ENCODE data around the gene TMEM200A.

The TMEM200A gene

GRCh38 chr6:130434174-130434873 lies 68.5 kb downstream of the TMEM200A start:
- Histone ChIP-seq H3K36me3 (ENCODE audit: low read depth) (no peaks in the 10 kb centered on the region), H3K9me3 (ENCODE audit: severe bottlenecking) (no peaks in the 10 kb centered on the region), H3K4me3 (ENCODE audit: severe bottlenecking) (no peak overlapping the region), H3K27ac (ENCODE audit: poor library complexity, severe bottlenecking) (peak overlapping the region; percentile 20), H3K4me1 (ENCODE audit: insufficient read depth, poor library complexity, severe bottlenecking) (peaks cover 9% of the 10 kb centered on the region), H3K27me3 (ENCODE audit: insufficient read depth, poor library complexity, severe bottlenecking) (no peaks in the 10 kb centered on the region)
- ATAC-seq (ENCODE audit: low read depth) = peak; percentile 92
- TF ChIP-seq, protein P1, sequence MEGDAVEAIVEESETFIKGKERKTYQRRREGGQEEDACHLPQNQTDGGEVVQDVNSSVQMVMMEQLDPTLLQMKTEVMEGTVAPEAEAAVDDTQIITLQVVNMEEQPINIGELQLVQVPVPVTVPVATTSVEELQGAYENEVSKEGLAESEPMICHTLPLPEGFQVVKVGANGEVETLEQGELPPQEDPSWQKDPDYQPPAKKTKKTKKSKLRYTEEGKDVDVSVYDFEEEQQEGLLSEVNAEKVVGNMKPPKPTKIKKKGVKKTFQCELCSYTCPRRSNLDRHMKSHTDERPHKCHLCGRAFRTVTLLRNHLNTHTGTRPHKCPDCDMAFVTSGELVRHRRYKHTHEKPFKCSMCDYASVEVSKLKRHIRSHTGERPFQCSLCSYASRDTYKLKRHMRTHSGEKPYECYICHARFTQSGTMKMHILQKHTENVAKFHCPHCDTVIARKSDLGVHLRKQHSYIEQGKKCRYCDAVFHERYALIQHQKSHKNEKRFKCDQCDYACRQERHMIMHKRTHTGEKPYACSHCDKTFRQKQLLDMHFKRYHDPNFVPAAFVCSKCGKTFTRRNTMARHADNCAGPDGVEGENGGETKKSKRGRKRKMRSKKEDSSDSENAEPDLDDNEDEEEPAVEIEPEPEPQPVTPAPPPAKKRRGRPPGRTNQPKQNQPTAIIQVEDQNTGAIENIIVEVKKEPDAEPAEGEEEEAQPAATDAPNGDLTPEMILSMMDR (IDR thresholded peaks at IDR 0.05; ENCODE audit: poor library complexity, severe bottlenecking) = no peak
- DNase-seq (ENCODE audit: low spot score) = no peak

GRCh38 chr6:130435181-130435580 lies 69.4 kb downstream of the TMEM200A start:
- Histone ChIP-seq H3K4me3 (ENCODE audit: severe bottlenecking) (no peak overlapping the region), H3K4me1 (ENCODE audit: insufficient read depth, poor library complexity, severe bottlenecking) (peaks cover 9% of the 10 kb centered on the region), H3K36me3 (ENCODE audit: low read depth) (no peaks in the 10 kb centered on the region), H3K27me3 (ENCODE audit: insufficient read depth, poor library complexity, severe bottlenecking) (no peaks in the 10 kb centered on the region), H3K9me3 (ENCODE audit: severe bottlenecking) (no peaks in the 10 kb centered on the region), H3K27ac (ENCODE audit: poor library complexity, severe bottlenecking) (no peak overlapping the region)
- DNase-seq (ENCODE audit: low spot score) (no peak), ATAC-seq (ENCODE audit: low read depth) (no peak)
- TF ChIP-seq, protein P1 (IDR thresholded peaks at IDR 0.05; ENCODE audit: poor library complexity, severe bottlenecking) = no peak

DNA sequence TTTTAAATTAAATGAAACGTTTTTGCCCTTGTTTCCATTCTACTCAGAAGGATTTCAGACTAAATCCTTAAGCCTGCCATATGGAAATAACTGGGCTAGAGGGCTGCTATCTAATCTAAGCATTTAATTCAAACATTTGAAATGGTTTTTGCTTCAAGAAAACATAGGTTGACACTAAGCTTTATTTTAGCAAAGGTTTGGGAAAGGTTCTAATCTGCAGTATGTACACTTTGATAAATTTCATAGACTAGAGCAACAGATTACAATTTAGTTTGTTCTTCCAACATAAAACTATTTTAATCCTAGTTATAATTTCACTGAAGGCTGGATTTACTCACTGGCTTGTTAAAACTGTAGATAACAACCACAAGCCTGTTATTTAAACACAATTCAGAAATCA lies 72.1 kb downstream of the TMEM200A start:
- Histone ChIP-seq H3K4me1 (ENCODE audit: insufficient read depth, poor library complexity, severe bottlenecking) (peaks cover 9% of the 10 kb centered on the region), H3K9me3 (ENCODE audit: severe bottlenecking) (no peaks in the 10 kb centered on the region), H3K27ac (ENCODE audit: poor library complexity, severe bottlenecking) (no peak overlapping the region), H3K27me3 (ENCODE audit: insufficient read depth, poor library complexity, severe bottlenecking) (no peaks in the 10 kb centered on the region), H3K36me3 (ENCODE audit: low read depth) (no peaks in the 10 kb centered on the region), H3K4me3 (ENCODE audit: severe bottlenecking) (no peak overlapping the region)
- TF ChIP-seq, protein P1 (IDR thresholded peaks at IDR 0.05; ENCODE audit: poor library complexity, severe bottlenecking) = no peak
- no peak for DNase-seq (ENCODE audit: low spot score)
- ATAC-seq (ENCODE audit: low read depth) = no peak

GRCh38 chr6:130447374-130447773 lies 81.6 kb downstream of the TMEM200A start:
- no peak overlapping the region for H3K4me3 ChIP-seq (ENCODE audit: severe bottlenecking)
- peaks cover 7% of the 10 kb centered on the region for H3K4me1 ChIP-seq (ENCODE audit: insufficient read depth, poor library complexity, severe bottlenecking)
- TF ChIP-seq, protein P1 (IDR thresholded peaks at IDR 0.05; ENCODE audit: poor library complexity, severe bottlenecking) = no peak
- H3K27me3 ChIP-seq (ENCODE audit: insufficient read depth, poor library complexity, severe bottlenecking) = no peaks in the 10 kb centered on the region
- peak; percentile 38; the same call in 1 of the 3 replicates for ATAC-seq (ENCODE audit: low read depth)
- H3K36me3 ChIP-seq (ENCODE audit: low read depth) = no peaks in the 10 kb centered on the region
- no peak for DNase-seq (ENCODE audit: low spot score)
- no peaks in the 10 kb centered on the region for H3K9me3 ChIP-seq (ENCODE audit: severe bottlenecking)
- H3K27ac ChIP-seq (ENCODE audit: poor library complexity, severe bottlenecking) = no peak overlapping the region

DNA sequence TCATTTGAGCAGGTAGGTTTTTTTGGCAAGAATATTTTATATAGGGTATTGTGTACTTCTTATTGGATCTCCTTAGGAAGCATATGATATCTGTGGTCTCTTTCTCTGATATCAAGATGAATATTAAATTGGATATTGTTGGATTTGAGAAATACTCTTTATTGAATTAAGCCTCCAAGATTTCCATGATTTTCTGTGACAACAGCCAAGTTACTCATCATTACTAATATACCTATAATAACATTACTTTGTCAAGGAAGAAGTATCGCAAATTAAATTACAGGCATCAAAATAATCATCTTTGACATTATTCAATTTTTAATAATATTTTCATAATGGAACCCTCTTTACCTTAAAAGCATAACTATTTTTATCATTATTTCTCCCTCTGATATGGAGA lies 86.5 kb downstream of the TMEM200A start:
- no peak for DNase-seq (ENCODE audit: low spot score)
- H3K4me1 ChIP-seq (ENCODE audit: insufficient read depth, poor library complexity, severe bottlenecking) = peaks cover 8% of the 10 kb centered on the region
- no peaks in the 10 kb centered on the region for H3K36me3 ChIP-seq (ENCODE audit: low read depth)
- no peak overlapping the region for H3K27ac ChIP-seq (ENCODE audit: poor library complexity, severe bottlenecking)
- H3K27me3 ChIP-seq (ENCODE audit: insufficient read depth, poor library complexity, severe bottlenecking) = no peaks in the 10 kb centered on the region
- H3K4me3 ChIP-seq (ENCODE audit: severe bottlenecking) = no peak overlapping the region
- no peaks in the 10 kb centered on the region for H3K9me3 ChIP-seq (ENCODE audit: severe bottlenecking)
- ATAC-seq (ENCODE audit: low read depth) = no peak
- TF ChIP-seq, protein P1 (IDR thresholded peaks at IDR 0.05; ENCODE audit: poor library complexity, severe bottlenecking) = no peak
